Mesothelial cell of epicardium (in vitro differentiated cells): ENCODE results near the gene DAO. TPM values are rescaled to one million over a fixed set of nuclear protein-coding genes. Genes with fewer than 3 reads are reported as not detected.

Source experiments
- DNase-seq, 2 experiments: peaks; one replicate each; pipeline ENCODE4 v3.0.0; 2021; ENCODE audit warnings: low spot score in 2 of 2; ENCODE audit not compliant: unreplicated experiment in 2 of 2
- H3K27ac Mint-ChIP-seq: 2 replicates; pipeline ENCODE4 v1.8.0; 2021; ENCODE audit warnings: mixed read lengths
- H3K27me3 Mint-ChIP-seq: 2 replicates; pipeline ENCODE4 v1.8.0; 2021; ENCODE audit warnings: low read depth, mixed read lengths
- H3K36me3 Mint-ChIP-seq: 2 replicates; pipeline ENCODE4 v1.8.0; 2021; ENCODE audit warnings: mixed read lengths
- H3K4me1 Mint-ChIP-seq: 2 replicates; pipeline ENCODE4 v1.8.0; 2021; ENCODE audit warnings: mixed read lengths
- H3K4me3 Mint-ChIP-seq: 2 replicates; pipeline ENCODE4 v1.8.0; 2021; ENCODE audit warnings: mild to moderate bottlenecking, moderate library complexity, mixed read lengths
- H3K9me3 Mint-ChIP-seq: 2 replicates; pipeline ENCODE4 v1.8.0; 2021; ENCODE audit warnings: mixed read lengths
- total RNA-seq: library from RNA; stranded (reverse); gene quantifications from 3 replicates; pipeline ENCODE4 v1.2.1, GENCODE V29; 2021
- TF ChIP-seq, protein P1 (sequence below): fragments of 200-600 bp; sonication (generic); IDR thresholded peaks from one replicate; pipeline ENCODE4 v1.5.0; 2021; ENCODE audit warnings: antibody characterized with exemption; ENCODE audit not compliant: unreplicated experiment

Gene DAO
- total RNA-seq, 1 donor from 2014 or later, result not detected

DNA sequence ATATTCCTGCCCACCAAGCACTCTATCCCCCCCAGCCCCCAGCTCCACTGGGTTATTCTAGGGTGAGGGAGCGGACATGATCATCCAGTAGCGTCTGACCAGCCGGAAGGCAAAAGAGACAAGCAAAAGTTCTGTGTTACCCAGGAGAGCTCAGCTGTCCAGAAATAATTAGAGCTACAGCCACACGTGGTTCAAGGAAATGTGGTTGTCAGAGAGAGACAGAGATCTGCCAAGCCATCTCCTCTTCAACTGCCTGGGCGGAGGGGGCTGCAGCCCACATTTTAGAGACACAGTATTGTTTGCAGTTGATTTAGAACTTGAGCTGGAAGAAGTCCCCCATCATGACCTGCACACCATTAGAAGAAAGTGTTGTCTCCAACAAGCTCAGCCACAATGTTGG lies 30.4 kb downstream of the DAO start:
- H3K4me3 Mint-ChIP-seq, result no peak overlapping the region
- peaks cover 8% of the 10 kb centered on the region for H3K4me1 Mint-ChIP-seq
- TF ChIP-seq, protein P1, sequence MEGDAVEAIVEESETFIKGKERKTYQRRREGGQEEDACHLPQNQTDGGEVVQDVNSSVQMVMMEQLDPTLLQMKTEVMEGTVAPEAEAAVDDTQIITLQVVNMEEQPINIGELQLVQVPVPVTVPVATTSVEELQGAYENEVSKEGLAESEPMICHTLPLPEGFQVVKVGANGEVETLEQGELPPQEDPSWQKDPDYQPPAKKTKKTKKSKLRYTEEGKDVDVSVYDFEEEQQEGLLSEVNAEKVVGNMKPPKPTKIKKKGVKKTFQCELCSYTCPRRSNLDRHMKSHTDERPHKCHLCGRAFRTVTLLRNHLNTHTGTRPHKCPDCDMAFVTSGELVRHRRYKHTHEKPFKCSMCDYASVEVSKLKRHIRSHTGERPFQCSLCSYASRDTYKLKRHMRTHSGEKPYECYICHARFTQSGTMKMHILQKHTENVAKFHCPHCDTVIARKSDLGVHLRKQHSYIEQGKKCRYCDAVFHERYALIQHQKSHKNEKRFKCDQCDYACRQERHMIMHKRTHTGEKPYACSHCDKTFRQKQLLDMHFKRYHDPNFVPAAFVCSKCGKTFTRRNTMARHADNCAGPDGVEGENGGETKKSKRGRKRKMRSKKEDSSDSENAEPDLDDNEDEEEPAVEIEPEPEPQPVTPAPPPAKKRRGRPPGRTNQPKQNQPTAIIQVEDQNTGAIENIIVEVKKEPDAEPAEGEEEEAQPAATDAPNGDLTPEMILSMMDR, result no peak
- no peaks in the 10 kb centered on the region for H3K27me3 Mint-ChIP-seq
- no peaks in the 10 kb centered on the region for H3K36me3 Mint-ChIP-seq
- no peak for DNase-seq
- no peak overlapping the region for H3K27ac Mint-ChIP-seq
- H3K9me3 Mint-ChIP-seq, result no peaks in the 10 kb centered on the region

DNA sequence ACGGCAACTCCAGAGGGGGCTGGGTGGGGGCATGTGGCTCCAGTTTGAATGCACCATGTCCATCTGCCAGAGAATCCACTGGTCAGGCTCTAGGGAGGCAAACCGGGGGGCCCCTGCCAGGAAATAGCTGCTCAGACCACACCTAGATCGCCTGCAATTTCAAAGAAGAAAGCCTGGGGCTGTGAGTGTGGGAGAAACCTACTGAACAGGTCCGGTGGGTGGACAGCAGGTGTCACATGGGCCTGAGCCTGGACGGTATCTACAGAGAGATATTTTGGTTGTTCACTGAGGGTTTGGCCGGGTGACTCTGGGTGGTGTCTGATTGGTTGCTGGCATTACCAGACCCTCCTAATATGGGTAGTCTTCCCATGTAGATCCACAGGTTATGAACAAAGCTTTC lies 32.0 kb downstream of the DAO start:
- no peaks in the 10 kb centered on the region for H3K36me3 Mint-ChIP-seq
- no peaks in the 10 kb centered on the region for H3K27me3 Mint-ChIP-seq
- DNase-seq, result no peak
- H3K4me1 Mint-ChIP-seq, result peaks cover 8% of the 10 kb centered on the region
- no peaks in the 10 kb centered on the region for H3K9me3 Mint-ChIP-seq
- H3K4me3 Mint-ChIP-seq, result no peak overlapping the region
- no peak overlapping the region for H3K27ac Mint-ChIP-seq
- TF ChIP-seq, protein P1, result no peak

DNA sequence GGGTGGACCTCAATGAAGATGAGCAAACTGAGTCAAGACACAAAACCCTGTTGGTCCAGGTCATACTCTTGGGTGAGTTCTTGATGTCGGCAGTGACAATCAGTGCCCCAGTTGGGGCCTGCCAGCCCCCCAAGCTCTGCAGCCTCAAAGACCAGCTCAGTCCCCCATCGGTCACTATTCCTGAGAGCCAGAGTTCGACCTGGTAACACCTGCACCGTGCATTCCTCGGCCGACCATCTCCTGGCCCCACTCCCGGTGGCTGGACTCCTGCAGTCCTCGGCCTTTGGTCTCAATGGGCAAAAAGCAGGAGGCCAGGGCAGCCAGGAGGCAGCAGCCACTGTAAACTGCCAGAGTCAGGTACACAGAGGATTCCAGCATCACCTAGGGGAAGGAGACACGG lies 32.5 kb downstream of the DAO start:
- H3K27me3 Mint-ChIP-seq, result no peaks in the 10 kb centered on the region
- H3K4me3 Mint-ChIP-seq, result no peak overlapping the region
- H3K36me3 Mint-ChIP-seq, result no peaks in the 10 kb centered on the region
- DNase-seq, result no peak
- H3K9me3 Mint-ChIP-seq, result no peaks in the 10 kb centered on the region
- peaks cover 8% of the 10 kb centered on the region for H3K4me1 Mint-ChIP-seq
- TF ChIP-seq, protein P1, result no peak
- H3K27ac Mint-ChIP-seq, result no peak overlapping the region

GRCh38 chr12:108914121-108914531 lies 34.2 kb downstream of the DAO start:
- Mint-ChIP-seq H3K36me3 (no peaks in the 10 kb centered on the region), H3K4me3 (no peak overlapping the region), H3K9me3 (no peaks in the 10 kb centered on the region), H3K4me1 (no peaks in the 10 kb centered on the region), H3K27me3 (no peaks in the 10 kb centered on the region), H3K27ac (peak overlapping the region; percentile 28)
- no peak for DNase-seq
- TF ChIP-seq, protein P1, result no peak

DNA sequence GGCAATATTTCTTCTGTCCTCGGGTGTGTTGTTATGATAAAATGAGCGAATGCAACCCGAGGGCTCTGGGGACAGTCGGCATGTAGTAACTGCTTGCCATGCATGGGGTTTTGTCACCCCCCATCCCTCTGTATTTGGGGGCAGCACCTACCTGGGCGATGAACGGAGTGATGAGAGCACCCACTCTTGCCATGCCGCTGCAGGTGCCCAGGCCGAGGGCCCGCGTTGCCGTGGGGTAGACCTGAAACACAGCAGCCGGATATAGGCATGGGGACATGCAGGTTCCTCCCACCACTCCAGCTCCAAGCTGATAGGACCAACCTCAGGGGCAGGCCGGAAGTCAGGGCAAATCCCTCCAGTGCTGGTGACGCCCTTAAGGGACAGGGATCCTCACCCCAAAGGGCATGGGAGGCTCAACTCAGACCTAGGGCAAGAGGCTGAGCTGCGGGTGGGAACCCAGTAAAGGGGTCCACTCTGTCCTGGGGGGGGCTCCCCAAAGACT lies 35.8 kb downstream of the DAO start:
- Mint-ChIP-seq H3K27me3 (no peaks in the 10 kb centered on the region), H3K36me3 (no peaks in the 10 kb centered on the region), H3K4me3 (no peak overlapping the region), H3K27ac (no peak overlapping the region), H3K9me3 (peaks cover 5% of the 10 kb centered on the region), H3K4me1 (no peaks in the 10 kb centered on the region)
- TF ChIP-seq, protein P1, result no peak
- no peak for DNase-seq

DNA sequence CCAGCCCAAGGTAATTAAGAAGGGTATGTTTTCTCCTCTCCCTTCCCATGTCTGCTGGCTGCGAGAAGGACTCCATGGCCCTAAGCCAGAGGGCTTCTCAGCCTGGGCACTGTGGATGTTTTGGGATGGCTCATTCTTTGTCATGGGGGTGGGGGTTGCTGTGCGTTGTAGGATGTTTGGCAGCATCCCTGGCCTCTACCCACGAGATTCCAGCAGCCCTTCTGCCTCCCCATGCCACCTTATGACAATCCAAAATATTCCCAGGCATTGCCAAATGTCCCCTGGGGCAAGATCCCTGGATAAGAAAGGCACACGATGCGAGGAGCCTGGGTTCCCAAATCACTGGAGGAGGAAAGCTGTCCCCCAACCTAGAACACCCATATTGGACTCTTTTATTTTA lies 36.4 kb downstream of the DAO start:
- no peak for DNase-seq
- peaks cover 3% of the 10 kb centered on the region for H3K27me3 Mint-ChIP-seq
- H3K4me3 Mint-ChIP-seq, result no peak overlapping the region
- no peak overlapping the region for H3K27ac Mint-ChIP-seq
- H3K36me3 Mint-ChIP-seq, result no peaks in the 10 kb centered on the region
- H3K9me3 Mint-ChIP-seq, result peaks cover 5% of the 10 kb centered on the region
- TF ChIP-seq, protein P1, result no peak
- no peaks in the 10 kb centered on the region for H3K4me1 Mint-ChIP-seq
